ENCODE measurements around the gene NR3C2. TPM values are rescaled to one million over a fixed set of nuclear protein-coding genes. Genes with fewer than 3 reads are reported as not detected.

NR3C2 gene
- total and polyA plus RNA-seq, 2 experiments from 2014 or later = 1.2 to 3.0 TPM

DNA sequence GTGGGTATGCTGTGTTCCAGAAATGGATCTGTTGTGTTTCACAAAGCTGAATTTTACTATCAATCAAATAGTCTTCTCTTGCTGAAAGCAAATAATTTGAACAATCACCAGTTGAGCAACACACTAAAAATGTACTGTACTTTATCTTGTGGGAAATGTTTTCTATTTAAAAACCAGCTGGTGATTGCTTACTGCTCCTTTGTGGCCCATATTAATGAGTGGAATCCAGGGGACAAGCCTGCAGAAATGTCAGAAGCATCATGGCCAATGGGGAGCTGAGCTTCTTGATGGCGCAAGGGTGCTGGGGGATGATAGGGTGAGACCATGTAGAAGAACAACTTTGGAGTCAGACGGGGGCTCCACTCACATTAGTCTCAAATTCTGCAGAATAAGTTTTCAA, 364.2 kb downstream of the NR3C2 start (continued):
- TF ChIP-seq, protein P1, sequence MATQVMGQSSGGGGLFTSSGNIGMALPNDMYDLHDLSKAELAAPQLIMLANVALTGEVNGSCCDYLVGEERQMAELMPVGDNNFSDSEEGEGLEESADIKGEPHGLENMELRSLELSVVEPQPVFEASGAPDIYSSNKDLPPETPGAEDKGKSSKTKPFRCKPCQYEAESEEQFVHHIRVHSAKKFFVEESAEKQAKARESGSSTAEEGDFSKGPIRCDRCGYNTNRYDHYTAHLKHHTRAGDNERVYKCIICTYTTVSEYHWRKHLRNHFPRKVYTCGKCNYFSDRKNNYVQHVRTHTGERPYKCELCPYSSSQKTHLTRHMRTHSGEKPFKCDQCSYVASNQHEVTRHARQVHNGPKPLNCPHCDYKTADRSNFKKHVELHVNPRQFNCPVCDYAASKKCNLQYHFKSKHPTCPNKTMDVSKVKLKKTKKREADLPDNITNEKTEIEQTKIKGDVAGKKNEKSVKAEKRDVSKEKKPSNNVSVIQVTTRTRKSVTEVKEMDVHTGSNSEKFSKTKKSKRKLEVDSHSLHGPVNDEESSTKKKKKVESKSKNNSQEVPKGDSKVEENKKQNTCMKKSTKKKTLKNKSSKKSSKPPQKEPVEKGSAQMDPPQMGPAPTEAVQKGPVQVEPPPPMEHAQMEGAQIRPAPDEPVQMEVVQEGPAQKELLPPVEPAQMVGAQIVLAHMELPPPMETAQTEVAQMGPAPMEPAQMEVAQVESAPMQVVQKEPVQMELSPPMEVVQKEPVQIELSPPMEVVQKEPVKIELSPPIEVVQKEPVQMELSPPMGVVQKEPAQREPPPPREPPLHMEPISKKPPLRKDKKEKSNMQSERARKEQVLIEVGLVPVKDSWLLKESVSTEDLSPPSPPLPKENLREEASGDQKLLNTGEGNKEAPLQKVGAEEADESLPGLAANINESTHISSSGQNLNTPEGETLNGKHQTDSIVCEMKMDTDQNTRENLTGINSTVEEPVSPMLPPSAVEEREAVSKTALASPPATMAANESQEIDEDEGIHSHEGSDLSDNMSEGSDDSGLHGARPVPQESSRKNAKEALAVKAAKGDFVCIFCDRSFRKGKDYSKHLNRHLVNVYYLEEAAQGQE (IDR thresholded peaks at IDR 0.05; ENCODE audit: unreplicated experiment) = no peak
- TF ChIP-seq ZNF114 (CRISPR knock-in tag; IDR thresholded peaks at IDR 0.05) = no peak
- no peak for TF ChIP-seq EZH2 (IDR thresholded peaks at IDR 0.05; ENCODE audit: low read depth, unreplicated experiment)
- no peak for TF ChIP-seq ZNF331 (CRISPR knock-in tag; IDR thresholded peaks at IDR 0.05; ENCODE audit: low read depth)
- no peak for TF ChIP-seq POLR2AphosphoS5 (IDR thresholded peaks at IDR 0.05; ENCODE audit: low read depth)

DNA sequence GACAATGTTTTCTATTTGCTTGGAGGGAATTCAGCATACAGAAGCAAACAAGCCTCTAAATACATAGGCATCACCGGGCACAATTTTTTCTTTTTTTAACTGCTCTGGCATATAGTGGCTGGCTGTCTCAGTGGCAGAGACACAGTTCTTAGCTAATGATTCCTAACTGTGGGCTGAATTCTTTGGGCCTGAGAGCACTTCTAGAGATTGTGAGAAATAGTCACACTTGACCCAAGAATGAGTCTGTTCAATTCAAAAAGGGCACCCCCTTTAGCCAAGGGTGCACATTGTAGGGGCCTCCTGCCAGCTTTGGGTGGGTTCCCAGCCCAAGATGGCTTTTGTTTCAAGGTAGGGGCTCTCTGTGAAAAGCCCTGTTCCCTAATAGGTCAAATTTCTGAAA, 364.6 kb downstream of the NR3C2 start:
- ATAC-seq (no peak), DNase-seq (ENCODE audit: low spot score) (no peak)
- TF ChIP-seq ZNF331 (CRISPR knock-in tag; IDR thresholded peaks at IDR 0.05; ENCODE audit: low read depth) = no peak
- TF ChIP-seq, protein P2, sequence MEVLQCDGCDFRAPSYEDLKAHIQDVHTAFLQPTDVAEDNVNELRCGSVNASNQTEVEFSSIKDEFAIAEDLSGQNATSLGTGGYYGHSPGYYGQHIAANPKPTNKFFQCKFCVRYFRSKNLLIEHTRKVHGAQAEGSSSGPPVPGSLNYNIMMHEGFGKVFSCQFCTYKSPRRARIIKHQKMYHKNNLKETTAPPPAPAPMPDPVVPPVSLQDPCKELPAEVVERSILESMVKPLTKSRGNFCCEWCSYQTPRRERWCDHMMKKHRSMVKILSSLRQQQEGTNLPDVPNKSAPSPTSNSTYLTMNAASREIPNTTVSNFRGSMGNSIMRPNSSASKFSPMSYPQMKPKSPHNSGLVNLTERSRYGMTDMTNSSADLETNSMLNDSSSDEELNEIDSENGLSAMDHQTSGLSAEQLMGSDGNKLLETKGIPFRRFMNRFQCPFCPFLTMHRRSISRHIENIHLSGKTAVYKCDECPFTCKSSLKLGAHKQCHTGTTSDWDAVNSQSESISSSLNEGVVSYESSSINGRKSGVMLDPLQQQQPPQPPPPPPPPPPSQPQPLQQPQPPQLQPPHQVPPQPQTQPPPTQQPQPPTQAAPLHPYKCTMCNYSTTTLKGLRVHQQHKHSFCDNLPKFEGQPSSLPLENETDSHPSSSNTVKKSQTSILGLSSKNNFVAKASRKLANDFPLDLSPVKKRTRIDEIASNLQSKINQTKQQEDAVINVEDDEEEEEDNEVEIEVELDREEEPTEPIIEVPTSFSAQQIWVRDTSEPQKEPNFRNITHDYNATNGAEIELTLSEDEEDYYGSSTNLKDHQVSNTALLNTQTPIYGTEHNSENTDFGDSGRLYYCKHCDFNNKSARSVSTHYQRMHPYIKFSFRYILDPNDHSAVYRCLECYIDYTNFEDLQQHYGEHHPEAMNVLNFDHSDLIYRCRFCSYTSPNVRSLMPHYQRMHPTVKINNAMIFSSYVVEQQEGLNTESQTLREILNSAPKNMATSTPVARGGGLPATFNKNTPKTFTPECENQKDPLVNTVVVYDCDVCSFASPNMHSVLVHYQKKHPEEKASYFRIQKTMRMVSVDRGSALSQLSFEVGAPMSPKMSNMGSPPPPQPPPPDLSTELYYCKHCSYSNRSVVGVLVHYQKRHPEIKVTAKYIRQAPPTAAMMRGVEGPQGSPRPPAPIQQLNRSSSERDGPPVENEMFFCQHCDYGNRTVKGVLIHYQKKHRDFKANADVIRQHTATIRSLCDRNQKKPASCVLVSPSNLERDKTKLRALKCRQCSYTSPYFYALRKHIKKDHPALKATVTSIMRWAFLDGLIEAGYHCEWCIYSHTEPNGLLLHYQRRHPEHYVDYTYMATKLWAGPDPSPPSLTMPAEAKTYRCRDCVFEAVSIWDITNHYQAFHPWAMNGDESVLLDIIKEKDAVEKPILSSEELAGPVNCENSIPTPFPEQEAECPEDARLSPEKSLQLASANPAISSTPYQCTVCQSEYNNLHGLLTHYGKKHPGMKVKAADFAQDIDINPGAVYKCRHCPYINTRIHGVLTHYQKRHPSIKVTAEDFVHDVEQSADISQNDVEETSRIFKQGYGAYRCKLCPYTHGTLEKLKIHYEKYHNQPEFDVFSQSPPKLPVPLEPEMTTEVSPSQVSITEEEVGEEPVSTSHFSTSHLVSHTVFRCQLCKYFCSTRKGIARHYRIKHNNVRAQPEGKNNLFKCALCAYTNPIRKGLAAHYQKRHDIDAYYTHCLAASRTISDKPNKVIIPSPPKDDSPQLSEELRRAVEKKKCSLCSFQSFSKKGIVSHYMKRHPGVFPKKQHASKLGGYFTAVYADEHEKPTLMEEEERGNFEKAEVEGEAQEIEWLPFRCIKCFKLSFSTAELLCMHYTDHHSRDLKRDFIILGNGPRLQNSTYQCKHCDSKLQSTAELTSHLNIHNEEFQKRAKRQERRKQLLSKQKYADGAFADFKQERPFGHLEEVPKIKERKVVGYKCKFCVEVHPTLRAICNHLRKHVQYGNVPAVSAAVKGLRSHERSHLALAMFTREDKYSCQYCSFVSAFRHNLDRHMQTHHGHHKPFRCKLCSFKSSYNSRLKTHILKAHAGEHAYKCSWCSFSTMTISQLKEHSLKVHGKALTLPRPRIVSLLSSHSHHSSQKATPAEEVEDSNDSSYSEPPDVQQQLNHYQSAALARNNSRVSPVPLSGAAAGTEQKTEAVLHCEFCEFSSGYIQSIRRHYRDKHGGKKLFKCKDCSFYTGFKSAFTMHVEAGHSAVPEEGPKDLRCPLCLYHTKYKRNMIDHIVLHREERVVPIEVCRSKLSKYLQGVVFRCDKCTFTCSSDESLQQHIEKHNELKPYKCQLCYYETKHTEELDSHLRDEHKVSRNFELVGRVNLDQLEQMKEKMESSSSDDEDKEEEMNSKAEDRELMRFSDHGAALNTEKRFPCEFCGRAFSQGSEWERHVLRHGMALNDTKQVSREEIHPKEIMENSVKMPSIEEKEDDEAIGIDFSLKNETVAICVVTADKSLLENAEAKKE (CRISPR knock-in tag; IDR thresholded peaks at IDR 0.05) = no peak
- Histone ChIP-seq H3K79me2 (replicated peaks; ENCODE audit: insufficient read depth) (no peaks in the 10 kb centered on the region), H3K36me3 (ENCODE audit: insufficient read depth) (peaks cover 6% of the 10 kb centered on the region; the same call in 1 of the 2 replicates), H3K27ac (ENCODE audit: low read depth) (no peak overlapping the region), H3F3A (replicated peaks; ENCODE audit: low read depth) (no peaks in the 10 kb centered on the region), H3K4me3 (no peak overlapping the region), H3K4me1 (ENCODE audit: insufficient read depth) (no peaks in the 10 kb centered on the region), H3K9me2 (ENCODE audit: insufficient read depth) (no peaks in the 10 kb centered on the region), H2AFZ (no peak overlapping the region), H3K4me2 (no peak overlapping the region), H4K20me1 (replicated peaks; ENCODE audit: insufficient read depth) (no peaks in the 10 kb centered on the region), H3K27me3 (ENCODE audit: insufficient read depth) (no peaks in the 10 kb centered on the region)
- H3K36me3 Mint-ChIP-seq (ENCODE audit: low read depth) = peaks cover 42% of the 10 kb centered on the region
- peaks cover 2% of the 10 kb centered on the region; the same call in 2 of the 3 replicates for H3K4me1 Mint-ChIP-seq
- no peak overlapping the region for H3K27ac Mint-ChIP-seq
- H3K4me3 Mint-ChIP-seq = no peak overlapping the region
- peaks cover 6% of the 10 kb centered on the region for H3K27me3 Mint-ChIP-seq (ENCODE audit: insufficient read depth, low read depth, poor library complexity)
- peaks cover 35% of the 10 kb centered on the region for H3K9me3 Mint-ChIP-seq
